Fibroblast of mammary gland (primary cell): ENCODE data around the gene SUMO1.
"Not testable (repeated sequence)": the region's sequence is repeated elsewhere in the genome, so short reads cannot be mapped to it uniquely, and the experiment has no call there.

Experiments used
- DNase-seq: peaks from one replicate; pipeline ENCODE4 v3.0.0-alpha.2; 2010; ENCODE audit warnings: low read depth
- H3K4me3 ChIP-seq: 2 replicates; pipeline ENCODE4 v1.5.1; 2011; ENCODE audit warnings: low read depth, mild to moderate bottlenecking, low read length, moderate library complexity; ENCODE audit not compliant: control insufficient read depth
- CTCF ChIP-seq: conservative IDR thresholded peaks from 2 replicates; pipeline ENCODE4 v1.5.1; 2011; ENCODE audit warnings: low read depth, low read length, inconsistent platforms; ENCODE audit not compliant: control insufficient read depth, insufficient read depth

Gene SUMO1

DNA sequence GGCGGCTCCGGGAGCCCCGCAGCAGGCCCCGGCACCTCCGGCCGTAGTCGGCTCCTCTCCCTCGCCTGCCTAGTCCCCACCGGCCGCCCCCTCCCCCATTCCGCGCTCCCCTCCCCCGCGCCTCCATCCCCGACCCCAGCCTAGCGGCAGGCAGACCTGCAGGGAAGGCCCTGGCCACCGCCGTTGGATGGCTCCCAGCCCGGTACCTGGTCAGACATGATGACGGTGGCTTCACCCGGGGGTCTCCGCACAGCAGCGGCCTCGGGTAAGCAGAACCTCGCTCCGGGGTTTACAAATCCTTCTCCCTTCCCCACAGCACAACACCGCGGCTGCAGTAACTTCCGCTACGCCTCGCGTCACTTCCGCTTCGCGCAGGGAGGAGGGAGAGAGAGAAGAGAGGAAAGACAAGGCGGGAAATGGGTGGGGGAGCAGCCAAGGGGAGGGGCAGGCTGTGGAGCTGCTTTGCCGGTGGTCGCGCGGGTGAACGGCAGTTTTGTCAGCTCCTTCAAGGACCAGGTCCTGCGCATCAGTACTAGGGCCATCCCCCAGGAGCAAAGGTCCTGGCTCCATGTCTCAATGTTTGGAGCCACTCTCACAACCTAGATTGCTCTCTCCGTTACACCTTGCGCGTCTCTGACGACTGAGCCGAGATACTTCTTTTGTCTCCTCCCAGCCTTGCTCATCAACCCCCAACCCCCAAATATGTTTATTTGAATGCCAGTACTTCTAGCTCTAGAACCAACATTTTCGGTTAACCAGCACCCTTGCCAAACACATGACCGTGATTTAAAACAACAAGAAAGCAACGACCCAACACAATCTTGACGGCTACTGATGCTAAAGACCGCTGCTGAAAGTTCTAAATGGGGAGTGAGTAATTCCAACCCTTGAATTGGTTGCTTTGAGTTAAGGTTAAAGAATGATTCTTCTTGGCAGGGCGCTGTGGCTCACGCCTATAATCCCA lies at the start of gene SUMO1:
Gene SUMO1 (minus strand): TSS at position 364 of the 964 bp plus-strand sequence. CDS start 146 bp downstream, at position 218.
- peak; percentile 82 for DNase-seq
- TF ChIP-seq CTCF, result no peak
- H3K4me3 ChIP-seq, result peak within 1 kb of the TSS; percentile 95

DNA sequence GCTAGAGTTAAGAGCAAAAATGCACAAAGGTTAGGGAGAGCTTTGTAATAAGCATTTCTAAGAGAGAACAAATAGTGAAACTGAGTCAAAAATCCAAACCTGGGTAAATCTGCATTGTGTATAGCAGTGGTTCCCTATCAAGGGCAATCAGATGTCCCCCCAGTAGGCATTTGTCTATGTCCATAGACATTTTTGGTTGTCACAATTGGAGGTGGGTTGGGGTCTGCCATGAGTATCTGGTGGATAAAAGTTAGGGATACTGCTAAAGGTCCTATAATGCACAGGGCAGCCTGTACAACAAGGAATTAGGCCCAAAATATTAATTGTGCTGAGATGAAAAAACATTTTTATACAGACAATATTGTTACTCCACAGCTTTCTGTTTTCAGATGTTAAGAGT lies 48.2 kb upstream of the SUMO1 start:
- H3K4me3 ChIP-seq, result no peak overlapping the region
- no peak for TF ChIP-seq CTCF
- DNase-seq, result no peak

- no peak overlapping the region for H3K4me3 ChIP-seq
- TF ChIP-seq CTCF, result peak; percentile 60
- DNase-seq, result peak; percentile 79
Measured at GRCh38 chr2:202278944-202279343, 40.5 kb upstream of the SUMO1 start.

DNA sequence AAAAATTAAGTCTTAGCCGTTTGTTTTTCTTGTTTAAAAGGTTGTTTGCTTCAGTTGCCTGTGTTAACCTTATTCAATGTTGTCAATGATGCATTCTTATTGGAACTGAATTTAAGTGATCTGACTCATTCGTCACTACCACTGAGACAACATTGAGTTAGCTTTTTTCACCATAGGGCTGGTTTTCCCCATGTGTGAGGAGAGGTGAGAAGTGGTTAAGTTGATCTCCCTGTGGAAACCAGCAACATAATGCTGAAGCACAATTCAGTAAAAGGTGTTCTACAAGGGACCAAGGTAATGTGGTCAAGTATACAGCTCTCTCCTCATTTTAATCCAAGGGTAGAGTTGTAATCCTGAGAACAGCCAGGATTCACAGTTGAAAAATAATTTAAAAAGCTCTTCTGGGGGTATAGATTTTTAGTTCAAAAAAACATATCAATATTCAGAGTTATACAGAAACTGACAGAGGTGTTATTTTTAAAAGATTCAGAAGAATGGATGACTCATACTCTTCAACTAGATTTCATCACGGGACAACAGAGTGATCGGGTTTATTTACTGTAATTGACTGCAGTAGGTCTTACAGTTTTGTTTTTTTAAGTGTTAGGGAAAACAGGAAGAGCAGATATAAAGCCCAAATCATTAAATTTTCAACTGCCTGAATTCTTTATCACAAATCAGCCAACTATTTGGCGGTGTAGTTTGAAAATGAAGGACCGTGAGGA lies 39.8 kb upstream of the SUMO1 start:
- H3K4me3 ChIP-seq, result no peak overlapping the region
- TF ChIP-seq CTCF, result no peak
- peak; percentile 84 for DNase-seq

DNA sequence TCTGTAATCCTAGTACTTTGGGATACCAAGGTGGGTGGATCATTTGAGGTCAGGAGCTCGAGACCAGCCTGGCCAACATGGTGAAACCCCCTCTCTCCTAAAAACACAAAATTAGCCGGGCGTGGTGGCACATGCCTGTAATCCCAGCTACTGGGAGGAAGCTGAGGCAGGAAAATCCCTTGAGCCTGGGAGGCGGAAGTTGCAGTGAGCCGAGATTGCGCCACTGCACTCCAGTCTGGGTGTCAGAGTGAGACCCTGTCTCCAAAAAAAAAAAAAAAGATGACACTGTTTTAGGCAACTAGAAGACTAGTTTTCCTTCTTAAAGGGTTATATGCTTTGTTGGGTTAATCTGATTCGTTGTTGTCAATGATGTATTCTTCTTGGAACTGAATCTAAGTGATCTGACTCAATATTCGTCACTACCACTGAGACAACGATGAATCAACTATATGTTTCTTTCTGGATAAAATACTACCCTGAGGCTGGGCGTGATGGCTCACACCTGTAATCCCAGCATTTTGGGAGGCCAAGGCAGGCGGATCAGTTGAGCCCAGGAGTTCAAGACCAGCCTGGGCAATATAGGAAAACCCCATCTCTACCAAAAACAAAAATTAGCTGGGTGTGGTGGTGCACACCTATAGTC lies 37.8 kb upstream of the SUMO1 start:
- peak; percentile 95 for DNase-seq
- not testable (repeated sequence) for H3K4me3 ChIP-seq

DNA sequence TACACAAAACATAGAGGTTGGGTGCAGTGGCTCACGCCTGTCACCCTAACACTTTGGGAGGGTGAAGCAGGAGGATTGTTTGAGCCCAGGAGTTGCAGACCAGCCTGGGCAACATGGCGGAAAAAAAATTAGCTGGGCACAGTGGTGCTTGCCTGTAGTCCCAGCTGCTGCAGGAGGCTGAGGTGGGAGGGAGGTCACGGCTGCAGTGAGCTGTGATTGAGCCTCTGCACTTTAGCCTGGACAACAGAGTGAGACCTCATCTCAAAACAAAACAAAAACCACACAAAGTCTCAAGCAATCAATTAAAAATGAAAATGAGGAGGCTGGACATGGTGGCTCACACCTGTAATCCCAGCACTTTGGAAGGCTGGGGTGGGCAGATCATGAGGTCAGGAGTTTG lies 32.1 kb upstream of the SUMO1 start:
- no peak for TF ChIP-seq CTCF
- DNase-seq, result no peak
- H3K4me3 ChIP-seq, result no peak overlapping the region
